Stimulated activated CD4-positive, alpha-beta T cell treated with anti-CD3 and anti-CD28 coated beads, Interleukin-2, amount 100 ng/mL, for 4 hours (primary cell): ENCODE measurements around the gene TIMP1.

Experiments used
- DNase-seq: peaks from one replicate; pipeline ENCODE4 v3.0.0-alpha.2; 2020; ENCODE audit warnings: low read depth

The TIMP1 gene

GRCh38 chrX:47581731-47582647, at the start of gene TIMP1:
TSS of gene TIMP1 (plus strand) at chrX:47582436. CDS start at chrX:47583416, 980 bp downstream.
- peak; percentile 80 for DNase-seq

GRCh38 chrX:47539860-47540259, 42.4 kb upstream of the TIMP1 start:
- no peak for DNase-seq

GRCh38 chrX:47540754-47541538, 41.3 kb upstream of the TIMP1 start:
- no peak for DNase-seq

GRCh38 chrX:47543496-47543895, 38.7 kb upstream of the TIMP1 start:
- DNase-seq: no peak

- peak; percentile 75 for DNase-seq
These were observed 26.1 kb upstream of the TIMP1 start for GRCh38 chrX:47556045-47556623.

- no peak for DNase-seq
These were observed 23.8 kb upstream of the TIMP1 start for GRCh38 chrX:47558436-47558835.

- no peak for DNase-seq
These were observed 21.9 kb upstream of the TIMP1 start for GRCh38 chrX:47560179-47560933.

GRCh38 chrX:47560934-47561658, 21.1 kb upstream of the TIMP1 start, which contains the start of gene ARAF:
TSS of gene ARAF (plus strand) at chrX:47561205. CDS start at chrX:47562968, 1,763 bp downstream.
- DNase-seq: peak; percentile 93

GRCh38 chrX:47561659-47562151, 20.5 kb upstream of the TIMP1 start:
- no peak for DNase-seq

GRCh38 chrX:47562615-47563243, 19.5 kb upstream of the TIMP1 start:
- DNase-seq: no peak

- DNase-seq: no peak
These were observed 18.4 kb upstream of the TIMP1 start for GRCh38 chrX:47563801-47564315.

- no peak for DNase-seq
These were observed 17.7 kb upstream of the TIMP1 start for GRCh38 chrX:47564438-47565085.

- no peak for DNase-seq
These were observed 15.4 kb upstream of the TIMP1 start for GRCh38 chrX:47566841-47567240.

- DNase-seq: no peak
These were observed 13.5 kb upstream of the TIMP1 start for GRCh38 chrX:47568656-47569295.

GRCh38 chrX:47570794-47571193, 11.4 kb upstream of the TIMP1 start:
- DNase-seq: no peak

- DNase-seq: no peak
These were observed 11.0 kb upstream of the TIMP1 start for GRCh38 chrX:47571215-47571614.

- DNase-seq: no peak
These were observed 10.3 kb upstream of the TIMP1 start for GRCh38 chrX:47571896-47572295.

GRCh38 chrX:47572773-47573340, 9.4 kb upstream of the TIMP1 start:
- no peak for DNase-seq
